ENCODE results near the gene LAMA2.

GRCh38 chr6:128874863-128875262 lies 8.1 kb upstream of the LAMA2 start:
- TF ChIP-seq POLR2A (IDR thresholded peaks at IDR 0.05), result no peak
- TF ChIP-seq CTCF (IDR thresholded peaks at IDR 0.05), result no peak
- no peak for TF ChIP-seq EP300 (IDR thresholded peaks at IDR 0.05)
- no peak for TF ChIP-seq POLR2AphosphoS5 (IDR thresholded peaks at IDR 0.05)

Data from stomach (tissue), 4 donors.